ENCODE data around the gene F7. TPM values are rescaled to one million over a fixed set of nuclear protein-coding genes. Genes with fewer than 3 reads are reported as not detected.
"Not testable (repeated sequence)": the region's sequence is repeated elsewhere in the genome, so short reads cannot be mapped to it uniquely, and the experiment has no call there.

F7 gene
- total RNA-seq = under 0.01 TPM

DNA sequence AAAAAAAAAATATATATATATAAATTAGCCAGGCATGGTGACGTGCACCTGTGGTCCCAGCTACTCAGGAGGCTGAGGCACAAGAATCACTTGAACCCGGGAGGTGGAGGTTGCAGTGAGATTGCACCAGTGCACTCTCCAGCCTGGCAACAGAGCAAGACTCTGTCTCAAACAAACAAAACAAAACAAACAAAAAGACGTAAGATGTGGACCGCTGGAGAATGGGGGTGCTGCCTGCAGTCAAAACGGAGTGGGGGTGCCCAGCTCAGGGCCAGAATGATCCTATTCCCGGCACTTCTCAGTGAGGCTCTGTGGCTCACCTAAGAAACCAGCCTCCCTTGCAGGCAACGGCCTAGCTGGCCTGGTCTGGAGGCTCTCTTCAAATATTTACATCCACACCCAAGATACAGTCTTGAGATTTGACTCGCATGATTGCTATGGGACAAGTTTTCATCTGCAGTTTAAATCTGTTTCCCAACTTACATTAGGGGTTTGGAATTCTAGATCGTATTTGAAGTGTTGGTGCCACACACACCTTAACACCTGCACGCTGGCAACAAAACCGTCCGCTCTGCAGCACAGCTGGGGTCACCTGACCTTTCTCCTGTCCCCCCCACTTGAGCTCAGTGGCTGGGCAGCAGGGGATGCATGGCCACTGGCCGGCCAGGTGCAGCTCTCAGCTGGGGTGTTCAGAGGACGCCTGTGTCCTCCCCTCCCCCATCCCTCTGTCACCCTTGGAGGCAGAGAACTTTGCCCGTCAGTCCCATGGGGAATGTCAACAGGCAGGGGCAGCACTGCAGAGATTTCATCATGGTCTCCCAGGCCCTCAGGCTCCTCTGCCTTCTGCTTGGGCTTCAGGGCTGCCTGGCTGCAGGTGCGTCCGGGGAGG, at the start of gene F7:
Gene F7, plus strand, starts transcription at position 760 of the 889 bp plus-strand sequence. Its CDS starts 51 bp downstream, at position 811.
- Histone ChIP-seq H3K27ac (ENCODE audit: low read depth, low read length) (no peak within 1 kb of the TSS), H3K27me3 (ENCODE audit: control insufficient read depth in 3 of 3, insufficient read depth in 3 of 3, low read length in 3 of 3) (peaks cover 19 to 32% (median 31%) of the 10 kb centered on the region in 3 donors), H3K36me3 (ENCODE audit: control insufficient read depth in 3 of 3, insufficient read depth in 3 of 3, low read length in 3 of 3) (no peaks in the 10 kb centered on the region), H3K9me3 (ENCODE audit: control insufficient read depth in 3 of 3, low read length in 3 of 3) (no peaks in the 10 kb centered on the region), H3K4me1 (ENCODE audit: control insufficient read depth in 3 of 3, insufficient read depth in 3 of 3, low read length in 3 of 3) (peaks cover 0 to 3% (median 0%) of the 10 kb centered on the region in 3 donors), H3K4me3 (ENCODE audit: low read length in 3 of 3) (no peak within 1 kb of the TSS), H3K9ac (ENCODE audit: low read depth in 1 of 3, low read length in 3 of 3) (no peak within 1 kb of the TSS)

DNA sequence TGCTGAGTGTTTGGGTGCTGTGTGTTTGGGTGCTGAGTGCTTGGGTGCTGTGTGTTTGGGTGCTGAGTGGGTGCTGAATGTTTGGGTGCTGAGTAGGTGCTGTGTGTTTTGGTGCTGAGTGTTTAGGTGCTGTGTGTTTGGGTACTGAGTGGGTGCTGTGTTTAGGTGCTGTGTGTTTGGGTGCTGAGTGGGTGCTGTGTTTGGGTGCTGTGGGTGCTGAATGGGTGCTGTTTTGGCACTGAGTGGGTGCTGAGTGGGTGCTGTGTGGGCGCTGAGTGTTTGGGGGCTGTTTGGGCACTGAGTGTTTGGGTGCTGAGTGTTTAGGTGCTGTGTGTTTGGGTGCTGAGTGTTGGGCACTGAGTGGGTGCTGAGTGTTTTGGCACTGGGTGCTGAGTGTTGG, 48.5 kb upstream of the F7 start:
- no peak overlapping the region for H3K9ac ChIP-seq (ENCODE audit: low read depth in 1 of 3, low read length in 3 of 3)
- no peaks in the 10 kb centered on the region for H3K36me3 ChIP-seq (ENCODE audit: control insufficient read depth in 3 of 3, insufficient read depth in 3 of 3, low read length in 3 of 3)
- peaks cover 0 to 2% (median 0%) of the 10 kb centered on the region in 3 donors for H3K4me1 ChIP-seq (ENCODE audit: control insufficient read depth in 3 of 3, insufficient read depth in 3 of 3, low read length in 3 of 3)
- H3K27ac ChIP-seq (ENCODE audit: low read depth, low read length) = no peak overlapping the region
- no peaks in the 10 kb centered on the region for H3K9me3 ChIP-seq (ENCODE audit: control insufficient read depth in 3 of 3, low read length in 3 of 3)
- H3K4me3 ChIP-seq (ENCODE audit: low read length in 3 of 3) = no peak overlapping the region
- H3K27me3 ChIP-seq (ENCODE audit: control insufficient read depth in 3 of 3, insufficient read depth in 3 of 3, low read length in 3 of 3) = peaks cover 18 to 21% (median 18%) of the 10 kb centered on the region in 3 donors

DNA sequence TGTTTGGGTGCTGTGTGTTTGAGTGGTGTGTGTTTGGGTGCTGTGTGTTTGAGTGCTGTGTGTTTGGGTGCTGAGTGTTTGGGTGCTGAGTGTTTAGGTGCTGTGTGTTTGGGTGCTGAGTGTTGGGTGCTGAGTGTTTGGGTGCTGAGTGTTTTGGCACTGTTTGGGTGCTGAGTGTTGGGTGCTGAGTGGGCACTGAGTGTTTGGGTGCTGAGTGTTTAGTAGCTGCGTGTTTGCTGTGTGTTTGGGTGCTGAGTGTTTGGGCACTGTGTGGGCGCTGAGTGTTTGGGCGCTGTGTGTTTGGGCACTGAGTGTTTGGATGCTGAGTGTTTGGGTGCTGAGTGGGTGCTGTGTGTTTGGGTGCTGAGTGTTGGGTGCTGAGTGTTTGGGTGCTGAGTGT, 48.0 kb upstream of the F7 start:
- H3K36me3 ChIP-seq (ENCODE audit: control insufficient read depth in 3 of 3, insufficient read depth in 3 of 3, low read length in 3 of 3); H3K4me3 ChIP-seq (ENCODE audit: low read length in 3 of 3); H3K9ac ChIP-seq (ENCODE audit: low read depth in 1 of 3, low read length in 3 of 3); H3K9me3 ChIP-seq (ENCODE audit: control insufficient read depth in 3 of 3, low read length in 3 of 3); H3K4me1 ChIP-seq (ENCODE audit: control insufficient read depth in 3 of 3, insufficient read depth in 3 of 3, low read length in 3 of 3); H3K27ac ChIP-seq (ENCODE audit: low read depth, low read length): not testable (repeated sequence)
- H3K27me3 ChIP-seq (ENCODE audit: control insufficient read depth in 3 of 3, insufficient read depth in 3 of 3, low read length in 3 of 3) = peaks cover 17 to 19% (median 18%) of the 10 kb centered on the region in 3 donors

GRCh38 chr13:113058129-113058987, 47.2 kb upstream of the F7 start:
- no peak overlapping the region for H3K9ac ChIP-seq (ENCODE audit: low read depth in 1 of 3, low read length in 3 of 3)
- H3K36me3 ChIP-seq (ENCODE audit: control insufficient read depth in 3 of 3, insufficient read depth in 3 of 3, low read length in 3 of 3) = no peaks in the 10 kb centered on the region
- no peak overlapping the region for H3K27ac ChIP-seq (ENCODE audit: low read depth, low read length)
- no peaks in the 10 kb centered on the region for H3K9me3 ChIP-seq (ENCODE audit: control insufficient read depth in 3 of 3, low read length in 3 of 3)
- no peak overlapping the region for H3K4me3 ChIP-seq (ENCODE audit: low read length in 3 of 3)
- peaks cover 0 to 2% (median 0%) of the 10 kb centered on the region in 3 donors for H3K4me1 ChIP-seq (ENCODE audit: control insufficient read depth in 3 of 3, insufficient read depth in 3 of 3, low read length in 3 of 3)
- peaks cover 11 to 17% (median 12%) of the 10 kb centered on the region in 3 donors for H3K27me3 ChIP-seq (ENCODE audit: control insufficient read depth in 3 of 3, insufficient read depth in 3 of 3, low read length in 3 of 3)

- H3K4me3 ChIP-seq (ENCODE audit: low read length in 3 of 3) = no peak overlapping the region
- H3K27me3 ChIP-seq (ENCODE audit: control insufficient read depth in 3 of 3, insufficient read depth in 3 of 3, low read length in 3 of 3) = peaks cover 6 to 11% (median 9%) of the 10 kb centered on the region in 3 donors
- H3K27ac ChIP-seq (ENCODE audit: low read depth, low read length) = no peak overlapping the region
- H3K9ac ChIP-seq (ENCODE audit: low read depth in 1 of 3, low read length in 3 of 3) = no peak overlapping the region
- no peaks in the 10 kb centered on the region for H3K36me3 ChIP-seq (ENCODE audit: control insufficient read depth in 3 of 3, insufficient read depth in 3 of 3, low read length in 3 of 3)
- no peaks in the 10 kb centered on the region for H3K4me1 ChIP-seq (ENCODE audit: control insufficient read depth in 3 of 3, insufficient read depth in 3 of 3, low read length in 3 of 3)
- H3K9me3 ChIP-seq (ENCODE audit: control insufficient read depth in 3 of 3, low read length in 3 of 3) = no peaks in the 10 kb centered on the region
These were observed 46.4 kb upstream of the F7 start for GRCh38 chr13:113058988-113059850.

DNA sequence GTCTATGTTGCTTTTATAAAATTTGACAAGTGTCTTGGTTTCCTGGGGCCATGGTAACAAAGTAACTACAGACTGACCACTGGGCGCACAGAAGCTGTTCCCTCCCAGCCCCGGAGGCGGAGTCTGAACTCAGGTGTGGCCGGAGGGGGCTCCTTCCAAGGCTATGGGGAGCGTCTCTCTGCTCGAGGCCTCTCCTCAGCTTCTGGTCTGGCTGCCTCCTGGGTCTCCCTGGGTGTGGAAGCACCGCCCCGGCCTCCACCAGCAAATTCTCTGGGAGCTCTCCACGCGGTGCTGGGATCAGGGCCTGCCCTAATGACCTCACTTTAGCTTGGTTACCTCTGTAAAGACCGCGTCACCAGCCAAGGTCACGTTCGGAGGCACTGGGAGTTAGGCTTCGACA, 45.7 kb upstream of the F7 start:
- Histone ChIP-seq H3K27ac (ENCODE audit: low read depth, low read length) (no peak overlapping the region), H3K9ac (ENCODE audit: low read depth in 1 of 3, low read length in 3 of 3) (no peak overlapping the region), H3K4me1 (ENCODE audit: control insufficient read depth in 3 of 3, insufficient read depth in 3 of 3, low read length in 3 of 3) (peaks cover 0 to 2% (median 2%) of the 10 kb centered on the region in 3 donors), H3K9me3 (ENCODE audit: control insufficient read depth in 3 of 3, low read length in 3 of 3) (no peaks in the 10 kb centered on the region), H3K36me3 (ENCODE audit: control insufficient read depth in 3 of 3, insufficient read depth in 3 of 3, low read length in 3 of 3) (no peaks in the 10 kb centered on the region), H3K4me3 (ENCODE audit: low read length in 3 of 3) (no peak overlapping the region), H3K27me3 (ENCODE audit: control insufficient read depth in 3 of 3, insufficient read depth in 3 of 3, low read length in 3 of 3) (peaks cover 6 to 13% (median 12%) of the 10 kb centered on the region in 3 donors)

- Histone ChIP-seq H3K4me3 (ENCODE audit: low read length in 3 of 3) (no peak overlapping the region), H3K9me3 (ENCODE audit: control insufficient read depth in 3 of 3, low read length in 3 of 3) (no peaks in the 10 kb centered on the region), H3K9ac (ENCODE audit: low read depth in 1 of 3, low read length in 3 of 3) (no peak overlapping the region), H3K27me3 (ENCODE audit: control insufficient read depth in 3 of 3, insufficient read depth in 3 of 3, low read length in 3 of 3) (peaks cover 4 to 13% (median 10%) of the 10 kb centered on the region in 3 donors), H3K36me3 (ENCODE audit: control insufficient read depth in 3 of 3, insufficient read depth in 3 of 3, low read length in 3 of 3) (no peaks in the 10 kb centered on the region), H3K4me1 (ENCODE audit: control insufficient read depth in 3 of 3, insufficient read depth in 3 of 3, low read length in 3 of 3) (peaks cover 0 to 4% (median 2%) of the 10 kb centered on the region in 3 donors), H3K27ac (ENCODE audit: low read depth, low read length) (no peak overlapping the region)
These were observed 44.9 kb upstream of the F7 start for GRCh38 chr13:113060557-113061270.

DNA sequence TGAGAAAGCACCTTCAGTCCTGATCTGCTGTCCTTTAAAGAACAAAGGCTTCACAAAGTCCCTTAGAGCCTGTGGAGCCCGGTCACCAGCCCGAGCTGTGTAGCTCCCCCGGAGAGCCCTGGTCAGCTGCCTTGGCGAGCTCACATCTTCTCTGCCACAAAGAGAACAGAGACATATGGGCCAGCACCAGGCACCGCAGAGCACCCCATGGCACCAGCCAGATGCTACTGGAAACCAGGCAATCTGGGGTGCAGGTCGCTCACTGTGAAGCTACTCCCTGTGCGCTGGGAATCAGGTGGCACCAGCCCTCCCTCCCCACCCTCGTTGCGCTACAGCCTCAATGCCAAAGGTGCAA, 44.3 kb upstream of the F7 start:
- H3K4me1 ChIP-seq (ENCODE audit: control insufficient read depth in 3 of 3, insufficient read depth in 3 of 3, low read length in 3 of 3) = peaks cover 0 to 4% (median 2%) of the 10 kb centered on the region in 3 donors
- no peaks in the 10 kb centered on the region for H3K36me3 ChIP-seq (ENCODE audit: control insufficient read depth in 3 of 3, insufficient read depth in 3 of 3, low read length in 3 of 3)
- H3K27ac ChIP-seq (ENCODE audit: low read depth, low read length) = no peak overlapping the region
- H3K4me3 ChIP-seq (ENCODE audit: low read length in 3 of 3) = no peak overlapping the region
- H3K9ac ChIP-seq (ENCODE audit: low read depth in 1 of 3, low read length in 3 of 3) = no peak overlapping the region
- H3K27me3 ChIP-seq (ENCODE audit: control insufficient read depth in 3 of 3, insufficient read depth in 3 of 3, low read length in 3 of 3) = peaks cover 0 to 14% (median 9%) of the 10 kb centered on the region in 3 donors
- no peaks in the 10 kb centered on the region for H3K9me3 ChIP-seq (ENCODE audit: control insufficient read depth in 3 of 3, low read length in 3 of 3)

Measured in skeletal muscle tissue (tissue), 4 donors.